Transverse colon (tissue), 4 donors: ENCODE results near the gene DNAH7. TPM values are rescaled to one million over a fixed set of nuclear protein-coding genes. Genes with fewer than 3 reads are reported as not detected.

Experiments used
- DNase-seq: peaks from one replicate; pipeline ENCODE4 v3.0.0-alpha.2; 2019
- H3K27ac ChIP-seq, 4 donors: fragments of 200-600 bp; sonication (generic); 2 replicates each; pipeline ENCODE4 v1.5.1; 2016 to 2018; ENCODE audit warnings: inconsistent platforms in 4 of 4
- H3K27me3 ChIP-seq: fragments of 200-600 bp; sonication (generic); 2 replicates; pipeline ENCODE4 v1.5.1; 2017; ENCODE audit warnings: inconsistent platforms
- H3K36me3 ChIP-seq, 4 donors: fragments of 200-600 bp; sonication (generic); 2 replicates each; pipeline ENCODE4 v1.5.1; 2017 to 2019; ENCODE audit warnings: inconsistent platforms in 4 of 4
- H3K4me1 ChIP-seq, 4 donors: fragments of 200-600 bp; sonication (generic); 2 replicates each; pipeline ENCODE4 v1.5.1; 2017 to 2020; ENCODE audit warnings: inconsistent platforms in 4 of 4
- H3K4me3 ChIP-seq, 4 donors: fragments of 200-600 bp; sonication (generic); 1 replicate in 1 of 4; 2 replicates in 3 of 4; pipeline versions ENCODE4 v1.5.1 to v1.6.1; 2017 to 2019; ENCODE audit warnings: inconsistent platforms in 4 of 4
- H3K9me3 ChIP-seq, 2 donors: fragments of 200-600 bp; sonication (generic); 2 replicates each; pipeline ENCODE4 v1.5.1; 2017 to 2019; ENCODE audit warnings: inconsistent platforms in 2 of 2
- EP300 ChIP-seq: sonication (generic); formaldehyde crosslinking; IDR thresholded peaks from one replicate; pipeline ENCODE4 v1.6.1; 2017; ENCODE audit warnings: antibody characterized with exemption, low read depth
- POLR2A ChIP-seq: fragments of 450-650 bp; IDR thresholded peaks from one replicate; pipeline ENCODE4 v1.6.1; 2016; ENCODE audit warnings: antibody characterized with exemption, mild to moderate bottlenecking, moderate library complexity
- POLR2AphosphoS5 ChIP-seq, 3 donors: sonication (generic); formaldehyde crosslinking; IDR thresholded peaks; one replicate each; pipeline ENCODE4 v1.6.1; 2016; ENCODE audit warnings: antibody characterized with exemption in 3 of 3
- WGBS, 2 donors: methylation state at CpG; one replicate each; pipeline ENCODE4 v1.1.5; 2018; ENCODE audit warnings: low coverage in 1 of 2; 5-methylcytosine and 5-hydroxymethylcytosine counted together
- in situ Hi-C, 4 donors: fragments of 200-750 bp; cut with MboI; loops; one replicate each; pipeline versions ENCODE4 v1.15.0 to v1.15.1; 2017; ENCODE audit warnings: low sequenced_read_pairs in 3 of 4, low pct_ligation_motif_present in 1 of 4, low pct_unique_long_range_greater_than_20kb in 1 of 4
- intact Hi-C: fragments of 100-400 bp; cut with DNase I; formaldehyde crosslinking; loops from one replicate; pipeline ENCODE4 v1.15.1; 2023; ENCODE audit warnings: low total_unique reads
- total RNA-seq, 4 donors: library from RNA; depleted of rRNA; stranded (reverse); fragments of >200 nt; gene quantifications; one replicate each; pipeline ENCODE4 v1.1.0, GENCODE V29; 2016
- TF ChIP-seq, protein P1 (sequence below), 5 experiments: fragments of 200-600 bp in 3 of 5; fragments of 450-650 bp in 2 of 5; sonication (generic) in 3 of 5; IDR thresholded peaks; 1 replicate in 2 of 5; 2 replicates in 3 of 5; pipeline ENCODE4 v1.5.1; 2016 to 2017; ENCODE audit warnings: antibody characterized with exemption in 5 of 5, inconsistent platforms in 3 of 5, mild to moderate bottlenecking in 2 of 5, moderate library complexity in 1 of 5

The DNAH7 gene
- total RNA-seq, 4 donors from 2014 or later = 1.8 to 56.9 (median 8.1) TPM

DNA sequence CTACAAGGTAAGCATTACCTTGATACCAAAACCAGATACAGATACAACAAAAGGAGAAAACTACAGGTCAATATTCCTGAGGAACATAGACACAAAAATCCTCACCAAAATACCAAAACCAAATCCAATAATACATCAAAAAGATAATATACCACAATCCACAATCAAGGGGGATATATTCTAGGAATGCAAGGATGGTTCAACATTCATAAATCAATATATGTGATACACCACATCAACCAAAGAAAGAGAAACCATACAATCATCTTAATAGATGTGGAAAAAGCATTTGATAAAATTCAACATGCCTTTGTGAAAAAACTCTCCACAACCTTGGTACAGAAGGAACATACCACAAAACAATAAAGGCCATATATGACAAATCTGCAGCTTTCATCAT lies 28.4 kb downstream of the DNAH7 start:
- Histone ChIP-seq H3K36me3 (no peaks in the 10 kb centered on the region), H3K4me1 (no peaks in the 10 kb centered on the region), H3K27ac (no peak overlapping the region), H3K27me3 (no peaks in the 10 kb centered on the region), H3K9me3 (peaks cover 14 to 31% of the 10 kb centered on the region in 2 donors), H3K4me3 (no peak overlapping the region)
- in situ Hi-C loops = no loop called here
- intact Hi-C loops = no loop called here
- TF ChIP-seq POLR2A (no peak), POLR2AphosphoS5 (IDR thresholded peaks at IDR 0.05) (no peak), EP300 (no peak)
- TF ChIP-seq, protein P1, sequence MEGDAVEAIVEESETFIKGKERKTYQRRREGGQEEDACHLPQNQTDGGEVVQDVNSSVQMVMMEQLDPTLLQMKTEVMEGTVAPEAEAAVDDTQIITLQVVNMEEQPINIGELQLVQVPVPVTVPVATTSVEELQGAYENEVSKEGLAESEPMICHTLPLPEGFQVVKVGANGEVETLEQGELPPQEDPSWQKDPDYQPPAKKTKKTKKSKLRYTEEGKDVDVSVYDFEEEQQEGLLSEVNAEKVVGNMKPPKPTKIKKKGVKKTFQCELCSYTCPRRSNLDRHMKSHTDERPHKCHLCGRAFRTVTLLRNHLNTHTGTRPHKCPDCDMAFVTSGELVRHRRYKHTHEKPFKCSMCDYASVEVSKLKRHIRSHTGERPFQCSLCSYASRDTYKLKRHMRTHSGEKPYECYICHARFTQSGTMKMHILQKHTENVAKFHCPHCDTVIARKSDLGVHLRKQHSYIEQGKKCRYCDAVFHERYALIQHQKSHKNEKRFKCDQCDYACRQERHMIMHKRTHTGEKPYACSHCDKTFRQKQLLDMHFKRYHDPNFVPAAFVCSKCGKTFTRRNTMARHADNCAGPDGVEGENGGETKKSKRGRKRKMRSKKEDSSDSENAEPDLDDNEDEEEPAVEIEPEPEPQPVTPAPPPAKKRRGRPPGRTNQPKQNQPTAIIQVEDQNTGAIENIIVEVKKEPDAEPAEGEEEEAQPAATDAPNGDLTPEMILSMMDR (IDR thresholded peaks at IDR 0.05) = no peak
- DNase-seq = no peak

DNA sequence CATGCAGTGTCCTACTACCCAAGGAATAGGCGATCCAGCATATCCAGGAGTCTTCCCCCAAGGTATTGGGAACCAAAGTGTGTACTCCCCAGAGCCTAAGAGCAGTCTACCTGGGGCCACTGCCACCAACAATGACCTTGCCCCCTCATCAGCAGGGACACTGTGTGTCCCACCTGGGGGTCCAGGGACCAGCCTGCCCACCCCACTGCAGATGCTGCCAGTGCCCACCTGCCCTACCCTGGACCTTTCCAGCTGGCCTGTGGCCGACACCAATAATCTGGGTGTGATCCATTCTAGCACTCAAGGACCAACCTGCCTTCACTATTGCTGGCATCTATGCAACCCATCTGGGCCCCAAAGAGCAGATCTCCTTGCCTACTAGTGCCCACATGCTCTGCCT lies 32.2 kb downstream of the DNAH7 start:
- 84% methylated on average over 2 of the region's 2 CpGs; no CpG with 5 or more reads in 1 of the 2 donors for WGBS, 2 donors
- intact Hi-C loops = no loop called here

DNA sequence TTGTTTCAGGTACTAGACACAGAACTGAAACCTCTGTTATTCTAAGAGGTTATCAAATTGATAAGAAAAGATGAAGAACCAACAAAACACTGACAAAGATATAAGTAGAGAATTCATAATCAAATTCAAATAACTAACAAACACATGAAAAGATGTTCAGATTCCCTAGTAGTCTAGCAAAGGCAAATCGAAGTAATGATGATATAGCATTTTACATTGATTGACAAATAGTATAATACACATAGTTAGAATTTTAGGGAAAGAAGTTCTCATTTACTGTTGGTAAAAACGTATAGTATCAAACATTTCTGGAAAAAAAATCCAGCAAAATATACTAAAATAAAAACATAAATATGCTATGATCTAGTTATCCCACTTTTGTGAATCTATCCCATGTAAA lies 50.6 kb downstream of the DNAH7 start:
- Histone ChIP-seq H3K27ac (no peak overlapping the region), H3K4me3 (no peak overlapping the region), H3K27me3 (no peaks in the 10 kb centered on the region), H3K36me3 (no peaks in the 10 kb centered on the region), H3K9me3 (no peaks in the 10 kb centered on the region), H3K4me1 (no peaks in the 10 kb centered on the region)
- intact Hi-C loops (no loop called here), in situ Hi-C loops (no loop called here)
- DNase-seq = no peak
- TF ChIP-seq EP300 (no peak), POLR2AphosphoS5 (IDR thresholded peaks at IDR 0.05) (no peak), POLR2A (no peak)
- TF ChIP-seq, protein P1 (IDR thresholded peaks at IDR 0.05) = no peak
- 77 to 90% methylated on average over 2 of the region's 2 CpGs for WGBS, 2 donors

More for the DNA sequence above, 32.2 kb downstream of the DNAH7 start:
- in situ Hi-C loops = no loop called here
- Histone ChIP-seq H3K4me1 (no peaks in the 10 kb centered on the region), H3K27me3 (no peaks in the 10 kb centered on the region), H3K4me3 (no peak overlapping the region), H3K27ac (no peak overlapping the region), H3K9me3 (peaks cover 14 to 31% of the 10 kb centered on the region in 2 donors), H3K36me3 (no peaks in the 10 kb centered on the region)
- DNase-seq = no peak
- no peak for TF ChIP-seq POLR2A
- TF ChIP-seq, protein P1 (IDR thresholded peaks at IDR 0.05) = no peak
- no peak for TF ChIP-seq EP300
- TF ChIP-seq POLR2AphosphoS5 (IDR thresholded peaks at IDR 0.05) = no peak

GRCh38 chr2:196012314-196012713 lies 56.3 kb downstream of the DNAH7 start:
- intact Hi-C loops = no loop called here
- no peak overlapping the region for H3K27ac ChIP-seq
- DNase-seq = no peak
- TF ChIP-seq POLR2AphosphoS5 (IDR thresholded peaks at IDR 0.05) (no peak), EP300 (no peak), POLR2A (no peak)
- TF ChIP-seq, protein P1 (IDR thresholded peaks at IDR 0.05) = no peak
- no peaks in the 10 kb centered on the region for H3K27me3 ChIP-seq
- WGBS, 2 donors = 79 to 87% methylated on average over 2 of the region's 2 CpGs
- in situ Hi-C loops = no loop called here
- H3K9me3 ChIP-seq = no peaks in the 10 kb centered on the region
- H3K4me1 ChIP-seq = no peaks in the 10 kb centered on the region
- no peaks in the 10 kb centered on the region for H3K36me3 ChIP-seq
- H3K4me3 ChIP-seq = no peak overlapping the region
